ENCODE measurements around the gene PRR22.

- TF ChIP-seq EZH2 (IDR thresholded peaks at IDR 0.05; ENCODE audit: borderline replicate concordance, low read depth, low read length, severe bottlenecking): no peak
- TF ChIP-seq, protein P1, sequence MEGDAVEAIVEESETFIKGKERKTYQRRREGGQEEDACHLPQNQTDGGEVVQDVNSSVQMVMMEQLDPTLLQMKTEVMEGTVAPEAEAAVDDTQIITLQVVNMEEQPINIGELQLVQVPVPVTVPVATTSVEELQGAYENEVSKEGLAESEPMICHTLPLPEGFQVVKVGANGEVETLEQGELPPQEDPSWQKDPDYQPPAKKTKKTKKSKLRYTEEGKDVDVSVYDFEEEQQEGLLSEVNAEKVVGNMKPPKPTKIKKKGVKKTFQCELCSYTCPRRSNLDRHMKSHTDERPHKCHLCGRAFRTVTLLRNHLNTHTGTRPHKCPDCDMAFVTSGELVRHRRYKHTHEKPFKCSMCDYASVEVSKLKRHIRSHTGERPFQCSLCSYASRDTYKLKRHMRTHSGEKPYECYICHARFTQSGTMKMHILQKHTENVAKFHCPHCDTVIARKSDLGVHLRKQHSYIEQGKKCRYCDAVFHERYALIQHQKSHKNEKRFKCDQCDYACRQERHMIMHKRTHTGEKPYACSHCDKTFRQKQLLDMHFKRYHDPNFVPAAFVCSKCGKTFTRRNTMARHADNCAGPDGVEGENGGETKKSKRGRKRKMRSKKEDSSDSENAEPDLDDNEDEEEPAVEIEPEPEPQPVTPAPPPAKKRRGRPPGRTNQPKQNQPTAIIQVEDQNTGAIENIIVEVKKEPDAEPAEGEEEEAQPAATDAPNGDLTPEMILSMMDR (IDR thresholded peaks at IDR 0.05; ENCODE audit: borderline replicate concordance, extremely low read depth, low read length, poor library complexity, severe bottlenecking): no peak
These were observed 5.5 kb upstream of the PRR22 start for GRCh38 chr19:5789886-5790558.
